SK-N-DZ (cell line): Measurements from ENCODE around the gene BBLN.
"Not testable (repeated sequence)": the region's sequence is repeated elsewhere in the genome, so short reads cannot be mapped to it uniquely, and the experiment has no call there.

Source experiments
- DNase-seq: peaks from one replicate; pipeline ENCODE4 v3.0.0-alpha.2; 2015; ENCODE audit warnings: low spot score

BBLN gene

GRCh38 chr9:128124451-128124850, 35.6 kb upstream of the BBLN start:
- no peak for DNase-seq

- peak; percentile 53 for DNase-seq
Observed at GRCh38 chr9:128124873-128125579, 35.0 kb upstream of the BBLN start.

DNA sequence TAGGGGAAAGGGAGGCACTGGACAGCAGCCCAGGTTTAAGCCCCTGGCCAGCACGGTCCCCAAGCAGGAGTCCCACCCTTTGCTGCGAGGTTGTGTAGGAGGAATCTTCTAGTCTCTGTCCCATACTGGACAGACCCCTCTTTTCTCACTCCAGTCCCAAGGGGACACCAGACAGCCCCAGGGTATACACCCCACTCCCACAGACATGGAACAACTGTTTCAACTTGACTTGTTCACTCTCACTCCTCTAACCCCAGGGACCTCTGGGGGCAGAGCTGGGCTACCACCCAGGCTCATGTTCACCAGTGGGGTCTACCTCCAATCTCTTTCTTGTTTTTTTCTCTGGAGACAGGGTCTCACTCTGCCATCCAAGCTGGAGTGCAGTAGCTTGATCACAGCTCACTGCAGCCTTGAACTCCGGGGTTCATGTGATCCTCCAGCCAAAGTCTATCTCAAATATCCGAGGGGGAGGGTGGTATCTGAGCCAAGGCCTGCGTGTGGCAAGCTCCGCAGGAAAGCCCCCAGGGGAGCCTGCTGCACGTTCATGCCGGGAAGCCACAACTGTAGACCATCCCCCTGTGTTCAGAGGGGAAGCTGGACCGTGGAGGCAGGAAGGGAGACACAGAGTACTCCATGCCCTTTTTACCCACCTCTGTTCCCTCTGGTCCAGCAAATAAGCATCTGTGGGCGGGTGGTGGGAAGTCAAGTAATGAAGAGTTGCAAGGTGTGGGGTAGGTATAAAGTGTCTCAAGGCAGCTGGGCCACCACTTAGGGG, 34.3 kb upstream of the BBLN start:
- DNase-seq, result no peak

GRCh38 chr9:128127568-128127989, 32.5 kb upstream of the BBLN start, which contains the start of gene PTGES2:
PTGES2 (minus strand) TSS chr9:128127729; CDS start chr9:128127717, 12 bp downstream.
- DNase-seq, result peak; percentile 87

DNA sequence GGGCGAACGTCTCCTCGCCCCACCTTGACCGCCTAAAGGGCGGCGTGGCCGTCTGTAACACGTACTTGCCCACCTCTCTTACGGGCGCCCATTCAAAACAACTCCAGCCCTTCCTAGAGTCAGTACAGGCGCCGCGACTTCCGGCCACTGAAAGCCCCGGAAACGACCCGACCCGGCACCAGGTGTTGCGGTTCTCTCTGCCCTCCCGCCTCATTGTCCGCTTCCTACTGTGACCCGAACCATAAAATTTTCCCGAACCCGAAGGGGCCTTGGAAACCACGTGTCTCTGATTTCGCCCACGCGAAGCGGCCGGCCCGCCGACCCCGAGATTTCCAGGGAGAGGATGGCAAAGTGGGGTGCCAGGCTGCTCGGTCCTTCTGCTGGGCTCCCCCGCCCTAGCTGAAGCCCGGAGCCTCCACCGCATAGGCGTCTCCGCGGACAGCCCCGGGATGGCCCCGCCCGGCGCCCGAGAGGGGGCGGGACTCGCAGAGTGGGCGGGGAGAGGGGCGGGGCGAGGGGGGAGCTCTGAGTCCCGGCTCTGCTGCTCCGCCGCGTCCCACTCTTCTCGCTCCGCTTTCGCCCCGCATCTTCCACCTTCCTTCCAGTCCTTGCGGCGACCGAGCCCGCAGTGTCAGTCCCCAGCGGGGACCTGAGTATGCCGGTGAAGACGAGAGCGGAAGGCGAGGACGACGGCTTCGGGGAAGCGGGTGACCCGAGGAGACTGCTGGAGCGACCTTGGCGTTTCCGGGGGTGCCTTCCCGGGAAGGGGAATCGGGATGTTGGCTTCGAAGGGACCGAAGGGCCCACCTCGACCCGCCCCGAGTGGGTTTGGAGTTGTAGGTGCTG, 31.9 kb upstream of the BBLN start:
- DNase-seq, result peak; percentile 96

GRCh38 chr9:128128836-128129590, 31.1 kb upstream of the BBLN start:
- no peak for DNase-seq

GRCh38 chr9:128129976-128130590, 30.0 kb upstream of the BBLN start:
- DNase-seq, result not testable (repeated sequence)

DNA sequence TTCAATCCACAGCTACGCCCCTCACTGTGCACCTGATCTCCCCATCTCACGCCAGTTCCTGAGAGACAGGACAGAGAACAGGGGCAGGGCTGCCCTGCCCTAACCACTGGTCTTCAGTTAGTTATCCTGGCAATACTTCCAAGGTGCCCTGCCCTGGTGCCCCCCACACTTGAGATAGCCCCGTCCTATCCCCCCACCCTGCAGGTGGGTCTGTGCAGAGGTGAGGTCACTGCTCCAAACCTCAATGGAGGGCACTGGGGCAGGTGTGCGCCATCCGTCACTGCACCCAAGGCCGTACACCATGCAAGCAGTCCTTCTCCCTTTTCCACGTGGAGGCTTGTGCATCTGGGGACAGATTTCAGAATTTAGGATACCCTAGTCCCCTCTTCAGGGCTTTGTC, 29.4 kb upstream of the BBLN start:
- not testable (repeated sequence) for DNase-seq

DNA sequence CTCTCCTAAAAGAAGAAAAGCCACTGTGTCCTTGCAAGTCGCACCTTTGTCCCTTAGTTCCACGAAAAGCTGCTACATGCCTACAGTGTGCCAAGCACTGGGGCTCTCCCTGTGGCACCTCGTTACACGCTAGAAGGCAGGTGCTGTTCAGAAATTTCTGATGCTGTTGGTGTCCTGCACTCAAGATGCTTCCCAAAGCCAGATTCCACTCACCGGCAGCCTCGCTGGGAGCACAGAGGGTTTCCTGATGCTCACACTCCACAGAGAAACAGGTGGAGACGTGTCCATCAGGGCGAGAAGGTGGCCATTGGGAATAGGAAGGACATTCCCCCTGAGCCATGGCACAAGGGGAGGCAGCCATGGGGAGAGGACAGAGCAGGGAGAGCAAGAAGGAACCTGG, 28.7 kb upstream of the BBLN start:
- DNase-seq, result not testable (repeated sequence)

DNA sequence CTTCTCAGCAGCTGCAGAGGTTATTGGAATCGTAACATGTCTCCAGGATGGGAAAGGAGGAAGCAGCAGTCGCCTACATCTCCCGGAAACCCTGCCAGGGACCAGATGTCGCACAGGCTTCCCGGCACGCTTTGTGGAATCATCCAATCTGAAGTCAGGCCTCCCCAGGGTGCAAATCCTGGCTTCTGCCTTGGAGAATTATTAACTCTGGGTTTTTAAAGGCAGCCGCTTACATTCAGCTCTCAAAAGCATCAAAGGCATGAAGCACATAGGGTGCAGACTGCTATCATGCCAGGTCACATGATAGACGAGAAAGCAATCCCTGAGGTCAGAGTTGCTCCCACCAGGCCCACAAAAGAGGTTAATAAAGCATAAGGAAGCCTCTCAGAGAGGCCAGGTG, 27.9 kb upstream of the BBLN start:
- DNase-seq, result not testable (repeated sequence)

DNA sequence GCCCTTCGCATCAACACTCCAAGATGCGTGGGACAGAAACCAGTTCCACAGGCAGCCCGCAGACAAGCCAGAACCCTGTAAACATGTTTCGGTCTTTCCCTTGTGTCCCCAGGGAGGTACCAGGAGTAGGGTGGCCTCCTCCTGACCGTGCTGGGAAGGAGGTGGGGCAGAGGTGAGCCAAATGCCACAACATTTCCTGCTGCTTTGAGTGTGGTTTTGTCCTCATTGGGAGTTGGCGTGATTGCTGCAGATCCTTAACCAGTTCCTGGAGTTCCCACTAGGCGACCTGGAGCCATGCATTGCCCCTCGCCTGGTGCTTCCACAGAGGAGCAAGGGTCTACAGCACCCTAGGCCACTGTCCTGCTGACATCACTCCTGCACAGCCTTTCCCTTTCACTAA, 24.5 kb upstream of the BBLN start:
- DNase-seq, result not testable (repeated sequence)

- no peak for DNase-seq
Observed at GRCh38 chr9:128136816-128137793, 23.0 kb upstream of the BBLN start.

DNA sequence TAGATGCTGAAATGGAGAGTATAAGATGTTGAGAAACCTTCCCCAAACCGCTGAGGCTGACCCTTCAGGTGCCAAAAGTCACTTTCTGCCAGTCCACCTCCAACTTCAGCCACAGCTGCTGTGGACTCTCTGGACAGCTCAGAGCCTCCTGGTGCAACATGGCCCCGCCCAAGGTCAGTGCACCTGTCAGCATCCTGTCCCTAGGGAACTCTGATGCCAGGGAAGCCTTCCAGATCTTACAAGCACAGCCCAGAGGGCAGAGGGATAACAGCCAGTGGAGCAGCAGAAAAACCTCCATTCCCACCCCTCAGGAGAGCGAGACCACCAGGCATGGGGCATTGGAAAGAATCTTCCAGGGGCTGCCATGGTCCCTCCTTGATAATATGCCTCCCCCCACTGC, 22.1 kb upstream of the BBLN start:
- no peak for DNase-seq

- DNase-seq, result no peak
Observed at GRCh38 chr9:128139621-128140020, 20.4 kb upstream of the BBLN start.

DNA sequence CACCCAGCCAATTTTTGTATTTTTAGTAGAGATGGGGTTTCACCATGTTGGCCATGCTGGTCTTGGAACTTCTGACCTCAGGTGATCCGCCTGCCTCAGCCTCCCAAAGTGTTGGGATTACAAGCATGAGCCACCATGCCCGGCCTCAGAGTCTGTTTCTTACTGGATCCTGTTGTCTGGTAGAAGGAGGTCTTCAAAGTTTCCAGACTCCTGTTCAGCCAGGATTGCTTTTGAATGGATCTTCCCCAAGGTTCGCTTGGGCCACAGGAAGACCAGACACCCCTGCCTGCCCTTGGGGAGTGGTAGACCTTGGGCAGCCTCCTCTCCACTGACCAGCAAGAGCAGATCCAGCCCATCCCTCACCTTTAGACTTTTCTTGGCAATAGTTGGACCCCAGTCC, 18.5 kb upstream of the BBLN start:
- DNase-seq, result no peak

- no peak for DNase-seq
Observed at GRCh38 chr9:128142061-128142460, 18.0 kb upstream of the BBLN start.

DNA sequence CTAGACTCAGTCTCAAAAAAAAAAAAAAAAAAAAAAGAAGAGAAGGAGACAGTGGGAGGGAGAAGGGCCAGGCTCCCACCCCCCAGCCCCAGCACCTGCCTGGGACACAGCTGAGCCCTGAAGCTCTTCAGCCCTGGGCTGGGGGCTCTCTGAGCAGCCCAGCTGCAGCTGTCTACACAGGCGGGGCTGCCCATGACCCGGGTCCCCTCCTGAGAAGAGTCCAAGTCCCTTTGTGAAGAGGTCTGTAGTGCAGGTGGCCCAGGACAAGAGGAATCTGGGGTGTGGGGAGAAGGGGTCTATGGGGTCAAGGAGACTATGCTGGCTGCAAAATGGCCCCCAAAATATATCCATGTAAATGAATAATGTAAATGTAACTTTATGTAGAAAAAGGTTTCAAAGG, 17.5 kb upstream of the BBLN start:
- no peak for DNase-seq

DNA sequence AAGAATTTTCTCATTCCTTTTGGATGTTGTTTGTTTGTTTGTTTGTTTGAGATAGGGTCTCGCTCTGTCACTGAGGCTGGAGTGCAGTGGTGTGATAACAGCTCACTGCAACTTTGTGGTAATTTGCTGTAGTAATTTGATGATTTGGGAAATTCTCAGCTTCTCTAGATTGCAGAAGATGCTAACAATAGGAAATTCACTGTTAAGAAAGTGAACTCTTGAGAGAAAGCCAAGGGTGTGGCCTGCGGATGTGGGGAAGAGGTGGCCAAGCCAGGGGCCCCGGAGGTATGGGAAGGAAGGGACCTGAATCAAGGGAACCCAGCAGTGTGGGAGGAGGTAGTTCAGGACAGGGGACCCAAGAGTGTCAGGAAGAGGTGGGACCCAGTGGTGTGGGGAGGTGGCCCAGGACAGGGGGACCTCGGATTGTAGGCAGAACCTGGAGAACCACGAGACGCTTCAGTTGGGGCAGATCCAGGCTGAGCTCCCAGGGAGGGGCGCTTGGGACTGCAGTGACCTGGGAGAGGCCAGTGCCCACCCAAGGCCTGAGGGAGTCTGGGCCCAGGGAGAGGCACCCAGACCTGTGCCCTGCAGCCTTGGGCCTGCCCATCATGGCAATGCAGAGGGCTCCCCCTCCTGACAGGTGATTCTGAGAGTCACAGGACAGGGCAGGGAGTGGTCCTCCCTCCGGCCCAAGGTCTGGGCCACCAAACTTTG, 16.4 kb upstream of the BBLN start:
- DNase-seq, result no peak
